DMS79 treated with DMSO at 0.1 percent for 48 hours (cell line): ENCODE results near the gene TSSK3.

Experiments
- DNase-seq: peaks from one replicate; lab custom pipeline; 2025; lab: John Stamatoyannopoulos, UW

The TSSK3 gene

GRCh38 chr1:32362474-32363313, at the start of gene TSSK3, which contains the start of gene FAM229A:
TSS of gene TSSK3 (plus strand) at chr1:32362539. CDS start at chr1:32362702, 163 bp downstream.
TSS of gene FAM229A (minus strand) at chr1:32362485. CDS start at chr1:32362091, 394 bp downstream.
- no peak for DNase-seq

- DNase-seq, result no peak
Measured at GRCh38 chr1:32316903-32317277, 45.4 kb upstream of the TSSK3 start.

- DNase-seq, result no peak
Measured at GRCh38 chr1:32318127-32318869, 44.0 kb upstream of the TSSK3 start.

GRCh38 chr1:32321712-32322291, 40.5 kb upstream of the TSSK3 start:
- no peak for DNase-seq

GRCh38 chr1:32327204-32327603, 35.1 kb upstream of the TSSK3 start:
- DNase-seq, result no peak

- DNase-seq, result no peak
Measured at GRCh38 chr1:32329931-32330466, 32.3 kb upstream of the TSSK3 start.

GRCh38 chr1:32330558-32331151, 31.7 kb upstream of the TSSK3 start:
- DNase-seq, result no peak

GRCh38 chr1:32331549-32331948, 30.8 kb upstream of the TSSK3 start:
- DNase-seq, result no peak

GRCh38 chr1:32332290-32333079, 29.9 kb upstream of the TSSK3 start:
- DNase-seq, result no peak

- no peak for DNase-seq
Measured at GRCh38 chr1:32333251-32333963, 28.9 kb upstream of the TSSK3 start.

GRCh38 chr1:32334274-32334861, 28.0 kb upstream of the TSSK3 start:
- DNase-seq, result no peak

GRCh38 chr1:32334864-32335534, 27.3 kb upstream of the TSSK3 start:
- peak; percentile 21 for DNase-seq

GRCh38 chr1:32335535-32335789, 26.9 kb upstream of the TSSK3 start:
- DNase-seq, result no peak

- DNase-seq, result peak; percentile 66
Measured at GRCh38 chr1:32335790-32336590, 26.3 kb upstream of the TSSK3 start, which contains the start of gene MARCKSL1. TSS of gene MARCKSL1 (minus strand) at chr1:32336233. CDS start at chr1:32336033, 200 bp downstream.

GRCh38 chr1:32336591-32336932, 25.8 kb upstream of the TSSK3 start:
- DNase-seq, result no peak

- no peak for DNase-seq
Measured at GRCh38 chr1:32336963-32337675, 25.2 kb upstream of the TSSK3 start.

- no peak for DNase-seq
Measured at GRCh38 chr1:32337855-32338636, 24.3 kb upstream of the TSSK3 start.
